Neural cell (in vitro differentiated cells): ENCODE measurements around the gene PIAS1. TPM values are rescaled to one million over a fixed set of nuclear protein-coding genes. Genes with fewer than 3 reads are reported as not detected.

Experiments used
- H2AFZ ChIP-seq: fragments of 200-600, 300-800 bp; sonication (generic), shearing (Covaris generic); 2 replicates; pipeline ENCODE4 v1.6.0; 2014; ENCODE audit warnings: low read depth, mild to moderate bottlenecking, antibody characterized with exemption, low read length, moderate library complexity
- H3F3A ChIP-seq: fragments of 200-600 bp; shearing (Covaris generic); 2 replicates; pipeline ENCODE4 v1.6.1; 2016; ENCODE audit warnings: mild to moderate bottlenecking, moderate library complexity, mixed read lengths, antibody characterized with exemption, low read length; ENCODE audit not compliant: insufficient read depth, poor library complexity, severe bottlenecking
- H3K27ac ChIP-seq: fragments of 200-600, 300-800 bp; sonication (generic), shearing (Covaris generic); 2 replicates; pipeline ENCODE4 v1.5.1; 2014; ENCODE audit warnings: mild to moderate bottlenecking, low read length, moderate library complexity
- H3K27me3 ChIP-seq: fragments of 300-800, 200-600 bp; sonication (generic), shearing (Covaris generic); 2 replicates; pipeline ENCODE4 v1.6.0; 2014; ENCODE audit warnings: mild to moderate bottlenecking, low read depth, low read length, moderate library complexity; ENCODE audit not compliant: insufficient read depth
- H3K36me3 ChIP-seq: fragments of 300-800, 200-600 bp; sonication (generic), shearing (Covaris generic); 2 replicates; pipeline ENCODE4 v1.5.1; 2014; ENCODE audit warnings: mild to moderate bottlenecking, antibody characterized with exemption, low read length, moderate library complexity; ENCODE audit not compliant: insufficient read depth
- H3K4me2 ChIP-seq: fragments of 300-800, 200-600 bp; sonication (generic), shearing (Covaris generic); 2 replicates; pipeline ENCODE4 v1.6.0; 2014; ENCODE audit warnings: mild to moderate bottlenecking, low read length
- H3K4me3 ChIP-seq: fragments of 300-800, 200-600 bp; sonication (generic), shearing (Covaris generic); 2 replicates; pipeline ENCODE4 v1.5.1; 2014; ENCODE audit warnings: mild to moderate bottlenecking, low read length, moderate library complexity
- H3K79me2 ChIP-seq: fragments of 200-600 bp; shearing (Covaris generic); replicated peaks from 2 replicates; pipeline ENCODE4 v1.6.0; 2014; ENCODE audit warnings: mild to moderate bottlenecking, low read length, moderate library complexity; ENCODE audit not compliant: insufficient read depth
- H3K9ac ChIP-seq: fragments of 300-800, 200-600 bp; sonication (generic), shearing (Covaris generic); 2 replicates; pipeline ENCODE4 v1.6.1; 2016; ENCODE audit warnings: mild to moderate bottlenecking, low read length, mixed read lengths
- H3K9me2 ChIP-seq: fragments of 200-600 bp; shearing (Covaris generic); 2 replicates; pipeline ENCODE4 v1.6.1; 2016; ENCODE audit warnings: mild to moderate bottlenecking, low read length, mixed read lengths; ENCODE audit not compliant: insufficient read depth
- H3K9me3 ChIP-seq: fragments of 200-600, 300-800 bp; sonication (generic), shearing (Covaris generic); 2 replicates; pipeline ENCODE4 v1.6.1; 2016; ENCODE audit warnings: mild to moderate bottlenecking, mixed run types, low read length, moderate library complexity, mixed read lengths
- H4K20me1 ChIP-seq: fragments of 200-600 bp; shearing (Covaris generic); 2 replicates; pipeline ENCODE4 v1.6.1; 2016; ENCODE audit warnings: mild to moderate bottlenecking, mixed run types; ENCODE audit not compliant: insufficient read depth
- CTCF ChIP-seq: fragments of 450-650 bp; IDR thresholded peaks from 2 replicates; pipeline ENCODE4 v1.5.1; 2014; ENCODE audit warnings: antibody characterized with exemption, mild to moderate bottlenecking, moderate library complexity; ENCODE audit not compliant: poor library complexity, severe bottlenecking
- EP300 ChIP-seq: fragments of 450-650 bp; conservative IDR thresholded peaks from 2 replicates; pipeline ENCODE4 v1.6.1; 2014; ENCODE audit warnings: antibody characterized with exemption, mild to moderate bottlenecking, moderate library complexity; ENCODE audit not compliant: poor library complexity, severe bottlenecking
- EZH2 ChIP-seq: fragments of 200-600, 300-800 bp; shearing (Covaris generic), sonication (generic); IDR thresholded peaks from 2 replicates; pipeline ENCODE4 v1.6.1; 2014; ENCODE audit warnings: antibody characterized with exemption, low read length, borderline replicate concordance, mild to moderate bottlenecking; ENCODE audit not compliant: insufficient read depth, poor library complexity, severe bottlenecking
- MXI1 ChIP-seq: fragments of 450-650 bp; conservative IDR thresholded peaks from 2 replicates; pipeline ENCODE4 v1.6.1; 2014; ENCODE audit warnings: antibody characterized with exemption, mild to moderate bottlenecking; ENCODE audit not compliant: poor library complexity, severe bottlenecking
- POLR2AphosphoS5 ChIP-seq: IDR thresholded peaks from 2 replicates; pipeline ENCODE4 v1.6.1; 2012
- RAD21 ChIP-seq: fragments of 450-650 bp; conservative IDR thresholded peaks from 2 replicates; pipeline ENCODE4 v1.6.1; 2014; ENCODE audit warnings: antibody characterized with exemption, mild to moderate bottlenecking, moderate library complexity
- REST ChIP-seq: IDR thresholded peaks from 2 replicates; pipeline ENCODE4 v1.6.1; 2012; ENCODE audit warnings: borderline replicate concordance
- SMC3 ChIP-seq: fragments of 450-650 bp; conservative IDR thresholded peaks from 2 replicates; pipeline ENCODE4 v1.6.1; 2014; ENCODE audit warnings: antibody characterized with exemption, mild to moderate bottlenecking, moderate library complexity; ENCODE audit not compliant: poor library complexity
- TAF1 ChIP-seq: IDR thresholded peaks from 2 replicates; pipeline ENCODE4 v1.6.1; 2012; ENCODE audit warnings: low read depth
- polyA plus RNA-seq: library from polyadenylated mRNA; depleted of rRNA; stranded (reverse); fragments of >200 nt; gene quantifications from 2 replicates; pipeline ENCODE4 v1.2.3, GENCODE V29; 2014

PIAS1 gene
- polyA plus RNA-seq, 1 donor from 2014 or later = 14.3 TPM

- Histone ChIP-seq H4K20me1 (no peaks in the 10 kb centered on the region), H3K4me3 (no peak overlapping the region), H3F3A (no peaks in the 10 kb centered on the region), H3K9me2 (no peaks in the 10 kb centered on the region), H2AFZ (no peak overlapping the region), H3K9me3 (no peaks in the 10 kb centered on the region), H3K27me3 (no peaks in the 10 kb centered on the region), H3K4me2 (no peak overlapping the region), H3K79me2 (no peaks in the 10 kb centered on the region), H3K36me3 (no peaks in the 10 kb centered on the region), H3K9ac (no peak overlapping the region), H3K27ac (no peak overlapping the region)
- TF ChIP-seq POLR2AphosphoS5 (no peak), MXI1 (no peak), TAF1 (no peak), RAD21 (no peak), REST (no peak), CTCF (no peak), SMC3 (no peak), EP300 (no peak), EZH2 (no peak)
These were observed 34.1 kb upstream of the PIAS1 start for GRCh38 chr15:68019814-68020525.

- H3K79me2 ChIP-seq = no peaks in the 10 kb centered on the region
- H2AFZ ChIP-seq = no peak overlapping the region
- no peaks in the 10 kb centered on the region for H3F3A ChIP-seq
- H3K9me2 ChIP-seq = no peaks in the 10 kb centered on the region
- no peak overlapping the region for H3K9ac ChIP-seq
- H3K27ac ChIP-seq = no peak overlapping the region
- no peaks in the 10 kb centered on the region for H3K36me3 ChIP-seq
- no peaks in the 10 kb centered on the region for H3K9me3 ChIP-seq
- H4K20me1 ChIP-seq = no peaks in the 10 kb centered on the region
- H3K4me2 ChIP-seq = no peak overlapping the region
- H3K27me3 ChIP-seq = no peaks in the 10 kb centered on the region
- H3K4me3 ChIP-seq = no peak overlapping the region
- TF ChIP-seq EZH2 = no peak
These were observed 33.4 kb upstream of the PIAS1 start for GRCh38 chr15:68020685-68021084.
